NCI-H1105 (cell line): ENCODE measurements around the gene PHC3.
"Not testable (repeated sequence)": the region's sequence is repeated elsewhere in the genome, so short reads cannot be mapped to it uniquely, and the experiment has no call there.

Experiments used
- DNase-seq: peaks from one replicate; lab custom pipeline; 2025; lab: John Stamatoyannopoulos, UW

PHC3 gene

GRCh38 chr3:170180908-170181885 is at the start of gene PHC3:
Gene PHC3 (minus strand): TSS chr3:170181733. CDS start chr3:170181715, 18 bp downstream.
- peak; percentile 95 for DNase-seq

- no peak for DNase-seq
Observed at GRCh38 chr3:170228093-170228766, 46.7 kb upstream of the PHC3 start.

- DNase-seq = no peak
Observed at GRCh38 chr3:170226426-170226960, 45.0 kb upstream of the PHC3 start.

- DNase-seq = no peak
Observed at GRCh38 chr3:170225166-170225565, 43.6 kb upstream of the PHC3 start.

- DNase-seq = peak; percentile 36
Observed at GRCh38 chr3:170222647-170223541, 41.4 kb upstream of the PHC3 start.

GRCh38 chr3:170221924-170222646 is 40.6 kb upstream of the PHC3 start, which contains the start of gene PRKCI:
Gene PRKCI (plus strand): TSS chr3:170222424. CDS start chr3:170222670, 246 bp downstream.
- peak; percentile 98 for DNase-seq

- DNase-seq = no peak
Observed at GRCh38 chr3:170220871-170221270, 39.3 kb upstream of the PHC3 start.

- DNase-seq = no peak
Observed at GRCh38 chr3:170219850-170220249, 38.3 kb upstream of the PHC3 start.

- no peak for DNase-seq
Observed at GRCh38 chr3:170211668-170212067, 30.1 kb upstream of the PHC3 start.

GRCh38 chr3:170207717-170208116 is 26.2 kb upstream of the PHC3 start:
- DNase-seq = no peak

GRCh38 chr3:170206164-170206762 is 24.7 kb upstream of the PHC3 start:
- not testable (repeated sequence) for DNase-seq

- DNase-seq = no peak
Observed at GRCh38 chr3:170205302-170205701, 23.8 kb upstream of the PHC3 start.

- DNase-seq = no peak
Observed at GRCh38 chr3:170204509-170204908, 23.0 kb upstream of the PHC3 start.

GRCh38 chr3:170204023-170204472 is 22.5 kb upstream of the PHC3 start:
- no peak for DNase-seq

- no peak for DNase-seq
Observed at GRCh38 chr3:170203457-170203856, 21.9 kb upstream of the PHC3 start.

GRCh38 chr3:170201527-170201926 is 20.0 kb upstream of the PHC3 start:
- no peak for DNase-seq

- DNase-seq = no peak
Observed at GRCh38 chr3:170200987-170201386, 19.5 kb upstream of the PHC3 start.

- no peak for DNase-seq
Observed at GRCh38 chr3:170196833-170197232, 15.3 kb upstream of the PHC3 start.

GRCh38 chr3:170195759-170196158 is 14.2 kb upstream of the PHC3 start:
- not testable (repeated sequence) for DNase-seq
